NCI-H1694 (cell line): ENCODE data around the gene NKAIN4.

Source experiments
- DNase-seq: peaks from one replicate; lab custom pipeline; 2025; lab: John Stamatoyannopoulos, UW

The NKAIN4 gene

GRCh38 chr20:63288581-63289251, 34.5 kb upstream of the NKAIN4 start:
- DNase-seq: no peak

GRCh38 chr20:63287697-63288580, 33.7 kb upstream of the NKAIN4 start:
- no peak for DNase-seq

GRCh38 chr20:63286781-63287696, 32.8 kb upstream of the NKAIN4 start:
- no peak for DNase-seq

GRCh38 chr20:63285636-63286615, 31.7 kb upstream of the NKAIN4 start:
- DNase-seq: no peak

- DNase-seq: no peak
Observed at GRCh38 chr20:63284981-63285524, 30.8 kb upstream of the NKAIN4 start.

- no peak for DNase-seq
Observed at GRCh38 chr20:63284544-63284949, 30.3 kb upstream of the NKAIN4 start.

GRCh38 chr20:63284083-63284440, 29.8 kb upstream of the NKAIN4 start:
- DNase-seq: no peak

GRCh38 chr20:63283397-63284082, 29.3 kb upstream of the NKAIN4 start:
- no peak for DNase-seq

GRCh38 chr20:63282946-63283345, 28.7 kb upstream of the NKAIN4 start:
- DNase-seq: no peak

- DNase-seq: no peak
Observed at GRCh38 chr20:63281742-63282665, 27.7 kb upstream of the NKAIN4 start.

- DNase-seq: no peak
Observed at GRCh38 chr20:63280929-63281545, 26.8 kb upstream of the NKAIN4 start.

- DNase-seq: no peak
Observed at GRCh38 chr20:63280371-63280770, 26.1 kb upstream of the NKAIN4 start.

- no peak for DNase-seq
Observed at GRCh38 chr20:63279931-63280330, 25.7 kb upstream of the NKAIN4 start.

- no peak for DNase-seq
Observed at GRCh38 chr20:63278661-63279060, 24.4 kb upstream of the NKAIN4 start.

GRCh38 chr20:63277466-63278272, 23.4 kb upstream of the NKAIN4 start:
- DNase-seq: no peak

- DNase-seq: no peak
Observed at GRCh38 chr20:63276956-63277355, 22.7 kb upstream of the NKAIN4 start.

- no peak for DNase-seq
Observed at GRCh38 chr20:63275825-63276224, 21.6 kb upstream of the NKAIN4 start.
